H1 (cell line): ENCODE measurements around the gene DOCK9. TPM values are rescaled to one million over a fixed set of nuclear protein-coding genes. Genes with fewer than 3 reads are reported as not detected.

Source experiments
- CTCF ChIA-PET: fragments of 300-600 bp; sonication (Branson Sonifier 250); formaldehyde crosslinking; loops from one replicate; lab custom pipeline; 2021; ENCODE audit not compliant: partially characterized antibody; lab: Charles Lee
- POLR2A ChIA-PET: fragments of 300-600 bp; sonication (Branson Sonifier 250); formaldehyde crosslinking; loops from one replicate; lab custom pipeline; 2021; ENCODE audit warnings: inconsistent platforms; ENCODE audit not compliant: partially characterized antibody; lab: Charles Lee
- DNase-seq, 2 experiments: peaks; one replicate each; pipeline versions ENCODE4 v3.0.0 to v3.0.0-alpha.2; 2010 to 2022; ENCODE audit warnings: low spot score in 2 of 2, low read depth in 1 of 2, mixed read lengths in 1 of 2
- FAIRE-seq: peaks from 2 replicates; lab custom pipeline; 2011; peaks lifted over from hg19 to GRCh38; lab: Jason Lieb, UNC
- H2AFZ ChIP-seq: 2 replicates; pipeline ENCODE4 v1.8.1; 2012; ENCODE audit warnings: low read length, inconsistent platforms
- H2AK5ac ChIP-seq: 2 replicates; pipeline ENCODE4 v1.6.1; 2013; ENCODE audit warnings: low read depth, low read length
- H2BK120ac ChIP-seq: replicated peaks from 2 replicates; pipeline ENCODE3; 2013; ENCODE audit warnings: low read depth, low read length, inconsistent platforms
- H2BK12ac ChIP-seq: 2 replicates; pipeline ENCODE4 v1.6.1; 2013; ENCODE audit warnings: low read depth, low read length
- H2BK15ac ChIP-seq: 2 replicates; pipeline ENCODE4 v1.6.1; 2013; ENCODE audit warnings: low read length
- H2BK20ac ChIP-seq: 2 replicates; pipeline ENCODE4 v1.6.1; 2013; ENCODE audit warnings: low read length
- H2BK5ac ChIP-seq: 2 replicates; pipeline ENCODE4 v1.6.1; 2013; ENCODE audit warnings: low read depth, low read length
- H3K14ac ChIP-seq: 2 replicates; pipeline ENCODE4 v1.6.1; 2013; ENCODE audit warnings: inconsistent platforms; ENCODE audit not compliant: insufficient read length
- H3K18ac ChIP-seq: 2 replicates; pipeline ENCODE4 v1.6.1; 2013; ENCODE audit warnings: low read length; ENCODE audit errors: extremely low read depth
- H3K23ac ChIP-seq: 2 replicates; pipeline ENCODE4 v1.6.1; 2013; ENCODE audit warnings: inconsistent platforms; ENCODE audit not compliant: insufficient read length
- H3K23me2 ChIP-seq: 2 replicates; pipeline ENCODE4 v1.6.1; 2013; ENCODE audit warnings: low read depth, low read length
- H3K27ac ChIP-seq: 2 replicates; pipeline ENCODE4 v1.6.1; 2011; ENCODE audit warnings: low read depth, low read length, inconsistent platforms
- H3K27me3 ChIP-seq, 4 experiments: replicated peaks in 1 of 4; 1 replicate in 1 of 4; 2 replicates in 3 of 4; pipeline versions ENCODE4 v1.6.1 to v1.8.1; 2011 to 2013; ENCODE audit warnings: low read length in 3 of 4, mild to moderate bottlenecking in 3 of 4, inconsistent platforms in 2 of 4, mixed read lengths in 2 of 4, moderate library complexity in 1 of 4; ENCODE audit not compliant: control insufficient read depth in 3 of 4, insufficient read depth in 3 of 4; ENCODE audit errors: extremely low read depth in 1 of 4
- H3K36me3 ChIP-seq, 4 experiments: 2 replicates each; pipeline versions ENCODE4 v1.6.1 to v1.8.1; 2011 to 2013; ENCODE audit warnings: mild to moderate bottlenecking in 4 of 4, low read length in 3 of 4, moderate library complexity in 2 of 4, control low read depth in 1 of 4, inconsistent platforms in 1 of 4; ENCODE audit not compliant: insufficient read depth in 4 of 4, control insufficient read depth in 2 of 4
- H3K4ac ChIP-seq: replicated peaks from 2 replicates; pipeline ENCODE3; 2013; ENCODE audit warnings: low read length, low read depth, mixed read lengths, inconsistent platforms; ENCODE audit not compliant: insufficient read length
- H3K4me1 ChIP-seq, 4 experiments: replicated peaks in 1 of 4; 1 replicate in 1 of 4; 2 replicates in 3 of 4; pipeline versions ENCODE4 v1.6.1 to v1.8.1; 2011 to 2013; ENCODE audit warnings: low read length in 3 of 4, inconsistent platforms in 2 of 4, mixed read lengths in 1 of 4; ENCODE audit not compliant: insufficient read depth in 4 of 4, control insufficient read depth in 3 of 4
- H3K4me2 ChIP-seq, 2 experiments: 2 replicates each; pipeline versions ENCODE4 v1.6.1 to v1.8.1; 2011 to 2013; ENCODE audit warnings: low read depth in 2 of 2, low read length in 2 of 2, control low read depth in 1 of 2, inconsistent platforms in 1 of 2, mild to moderate bottlenecking in 1 of 2; ENCODE audit not compliant: insufficient read depth in 1 of 2
- H3K4me3 ChIP-seq, 4 experiments: fragments of 200-600, 300-600 bp in 1 of 4; sonication (generic), shearing (Covaris generic), sonication (Bioruptor Twin) in 1 of 4; 2 replicates each; pipeline versions ENCODE4 v1.5.1 to v1.8.1; 2011 to 2016; ENCODE audit warnings: low read length in 4 of 4, low read depth in 3 of 4, control low read depth in 2 of 4, inconsistent platforms in 2 of 4, mild to moderate bottlenecking in 2 of 4, mixed read lengths in 1 of 4, moderate library complexity in 1 of 4; ENCODE audit not compliant: insufficient read depth in 2 of 4; ENCODE audit errors: extremely low read depth in 1 of 4
- H3K56ac ChIP-seq: replicated peaks from 2 replicates; pipeline ENCODE3; 2013; ENCODE audit warnings: low read depth, mild to moderate bottlenecking, mixed read lengths, low read length, inconsistent platforms; ENCODE audit not compliant: insufficient read length
- H3K79me1 ChIP-seq: 2 replicates; pipeline ENCODE4 v1.6.1; 2013; ENCODE audit warnings: low read depth, low read length, control low read depth
- H3K79me2 ChIP-seq, 2 experiments: 2 replicates each; pipeline versions ENCODE4 v1.6.1 to v1.8.1; 2012 to 2013; ENCODE audit warnings: low read length in 2 of 2, mild to moderate bottlenecking in 2 of 2, inconsistent platforms in 1 of 2; ENCODE audit not compliant: insufficient read depth in 2 of 2, control insufficient read depth in 1 of 2
- H3K9ac ChIP-seq, 4 experiments: replicated peaks in 1 of 4; 1 replicate in 1 of 4; 2 replicates in 3 of 4; pipeline versions ENCODE4 v1.6.1 to v1.8.1; 2011 to 2013; ENCODE audit warnings: low read depth in 3 of 4, low read length in 3 of 4, control low read depth in 2 of 4, mild to moderate bottlenecking in 2 of 4, moderate library complexity in 2 of 4, inconsistent platforms in 1 of 4; ENCODE audit errors: extremely low read depth in 1 of 4
- H3K9me3 ChIP-seq, 2 experiments: 2 replicates each; pipeline versions ENCODE4 v1.6.1 to v1.8.1; 2012 to 2013; ENCODE audit warnings: mild to moderate bottlenecking in 2 of 2, moderate library complexity in 2 of 2, control low read depth in 1 of 2, inconsistent platforms in 1 of 2, low read depth in 1 of 2, low read length in 1 of 2, mixed read lengths in 1 of 2; ENCODE audit not compliant: insufficient read depth in 2 of 2
- H4K20me1 ChIP-seq, 2 experiments: replicated peaks in 1 of 2; 2 replicates each; pipeline versions ENCODE3 to v1.8.1; 2011 to 2013; ENCODE audit warnings: inconsistent platforms in 2 of 2, low read length in 2 of 2, mild to moderate bottlenecking in 1 of 2; ENCODE audit not compliant: insufficient read depth in 2 of 2, control insufficient read depth in 1 of 2
- H4K5ac ChIP-seq: 2 replicates; pipeline ENCODE4 v1.6.1; 2013; ENCODE audit warnings: low read length, low read depth, mixed read lengths, inconsistent platforms; ENCODE audit not compliant: insufficient read length
- H4K8ac ChIP-seq: 2 replicates; pipeline ENCODE4 v1.8.0; 2013; ENCODE audit warnings: mild to moderate bottlenecking, moderate library complexity, low read length, inconsistent platforms; ENCODE audit not compliant: insufficient read depth; ENCODE audit errors: extremely low read depth
- H4K91ac ChIP-seq: replicated peaks from 2 replicates; pipeline ENCODE3; 2013; ENCODE audit warnings: low read length, mixed read lengths, inconsistent platforms; ENCODE audit not compliant: insufficient read length
- EZH2 ChIP-seq: fragments of 200-600 bp; sonication (generic); IDR thresholded peaks from 2 replicates; pipeline ENCODE4 v1.7.1; 2012; ENCODE audit warnings: low read depth, mild to moderate bottlenecking, moderate library complexity, low read length, inconsistent platforms; ENCODE audit not compliant: severe bottlenecking
- WGBS, 2 experiments: shearing (Covaris generic) in 1 of 2; methylation state at CpG; one replicate each; pipeline versions ENCODE4 v1.1.6 to v1.1.7; 2013 to 2015; ENCODE audit warnings: low lambda C conversion rate in 2 of 2, mixed read lengths in 2 of 2, inconsistent platforms in 1 of 2, low coverage in 1 of 2, missing lambda C conversion rate in 1 of 2; ENCODE audit not compliant: insufficient replicate concordance in 2 of 2, insufficient coverage in 1 of 2, insufficient read length in 1 of 2; ENCODE audit errors: extremely low coverage in 1 of 2, missing lambda C conversion rate in 1 of 2; 5-methylcytosine and 5-hydroxymethylcytosine counted together
- polyA plus RNA-seq, 7 experiments: library from polyadenylated mRNA; depleted of rRNA in 3 of 7; stranded (reverse) in 5 of 7; unstranded in 2 of 7; fragments of >200 nt in 5 of 7; fragments of 200-250 nt in 2 of 7; gene quantifications; 1 replicate in 5 of 7; 2 replicates in 1 of 7; 4 replicates in 1 of 7; pipeline versions ENCODE4 v1.2.1 to v1.2.3, GENCODE V29; 2011 to 2013; ENCODE audit warnings: missing spikeins in 2 of 7, mixed read lengths in 2 of 7
- total RNA-seq: library from RNA; stranded (reverse); fragmentation: NEBNext Ultra II Directional; extraction: Animal tissue kit (Norgen Biotek cat#: 25700); gene quantifications from 2 replicates; pipeline ENCODE4 v1.2.1, GENCODE V29; 2021

DOCK9 gene
- total and polyA plus RNA-seq, 2 of the 8 experiments (the other 6 are each of a cell fraction or from before 2014, with no cell fraction given) = 21.6 to 31.5 TPM

GRCh38 chr13:98893371-98893770 is 84.5 kb downstream of the DOCK9 start:
- Histone ChIP-seq H3K4me1 (peaks cover under 1 to 16% (median 6%) of the 10 kb centered on the region in 4 experiments; a peak in 4 of 7 replicates), H3K4ac (no peak overlapping the region), H2BK120ac (no peak overlapping the region), H4K91ac (no peak overlapping the region), H3K18ac (no peak overlapping the region), H2BK15ac (no peak overlapping the region), H3K27me3 (no peaks in the 10 kb centered on the region), H3K79me2 (no peaks in the 10 kb centered on the region), H3K4me3 (no peak overlapping the region), H3K9ac (peak overlapping the region in 1 of 4 experiments; percentile 8; a peak in 1 of 7 replicates), H3K79me1 (no peaks in the 10 kb centered on the region), H3K36me3 (no peaks in the 10 kb centered on the region; a peak in 1 of 8 replicates), H3K56ac (no peak overlapping the region), H2AK5ac (no peak overlapping the region), H4K8ac (no peak overlapping the region), H2BK5ac (no peak overlapping the region), H3K23me2 (no peaks in the 10 kb centered on the region), H2BK12ac (no peak overlapping the region), H4K5ac (no peak overlapping the region), H3K9me3 (no peaks in the 10 kb centered on the region), H2AFZ (no peak overlapping the region), H3K23ac (no peak overlapping the region), H3K14ac (no peak overlapping the region), H3K4me2 (no peak overlapping the region), H2BK20ac (no peak overlapping the region)
- FAIRE-seq = no peak
- ChIA-PET CTCF (no interaction called here), POLR2A (interaction anchor here (1.0 kb wide), 1 partner anchor 22 kb away, joined by 3 read pairs; no protein-coding TSS in a partner anchor)
- no peak for DNase-seq
- WGBS, 2 experiments = 92% methylated on average over 5 of the region's 5 CpGs; no CpG with 5 or more reads in 1 of the 2 experiments
- TF ChIP-seq EZH2 = no peak
- TF ChIP-seq, all 59 proteins: peak for 0
- no peaks in the 10 kb centered on the region for H4K20me1 ChIP-seq
- H3K27ac ChIP-seq = no peak overlapping the region
